ENCODE results near the gene SYVN1. TPM values are rescaled to one million over a fixed set of nuclear protein-coding genes. Genes with fewer than 3 reads are reported as not detected.
A peak's percentile ranks its signal among the peaks of the same experiment; 100 is the strongest.

SYVN1 gene
- total RNA-seq, 2 donors from 2014 or later = 64.3 to 66.0 TPM

- H3K27me3 ChIP-seq = no peaks in the 10 kb centered on the region
- no peak for DNase-seq
- no peaks in the 10 kb centered on the region for H3K36me3 ChIP-seq
- H3K27ac ChIP-seq = no peak overlapping the region
- no peaks in the 10 kb centered on the region for H3K9me3 ChIP-seq
- intact Hi-C loops (cut with DNase I) = no loop called here
- H3K4me1 ChIP-seq = no peaks in the 10 kb centered on the region
- no peak overlapping the region for H3K9ac ChIP-seq (ENCODE audit: low read depth in 2 of 2, low read length in 2 of 2)
- no peak overlapping the region for H3K4me3 ChIP-seq
- no peak for TF ChIP-seq CTCF (IDR thresholded peaks at IDR 0.05)
These were observed 43.7 kb downstream of the SYVN1 start for GRCh38 chr11:65090628-65091027.

DNA sequence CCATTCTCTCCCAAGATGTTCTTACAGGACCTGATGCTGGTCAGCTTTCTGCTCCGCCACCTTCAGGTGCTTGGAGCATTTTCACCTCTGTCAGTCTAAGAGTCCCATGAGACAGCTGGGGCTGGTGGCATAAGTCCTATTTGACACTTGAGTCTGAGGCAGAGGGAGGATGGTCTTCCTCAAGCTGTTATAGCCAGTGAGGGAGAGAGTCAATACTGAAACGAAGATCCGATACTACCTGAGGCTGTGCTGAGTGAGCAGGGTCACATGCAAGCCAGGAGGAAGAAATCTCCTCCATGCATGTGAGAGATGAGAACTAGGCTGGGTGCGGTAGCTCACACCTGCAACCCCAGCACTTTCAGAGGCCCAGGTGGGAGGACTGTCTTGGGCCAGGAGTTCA lies 44.7 kb downstream of the SYVN1 start:
- Histone ChIP-seq H3K27ac (no peak overlapping the region), H3K27me3 (no peaks in the 10 kb centered on the region), H3K4me3 (no peak overlapping the region), H3K4me1 (peaks cover 6% of the 10 kb centered on the region), H3K9me3 (no peaks in the 10 kb centered on the region), H3K36me3 (no peaks in the 10 kb centered on the region), H3K9ac (ENCODE audit: low read depth in 2 of 2, low read length in 2 of 2) (peak overlapping the region in 1 of 2 donors; percentile 2)
- TF ChIP-seq CTCF (IDR thresholded peaks at IDR 0.05) = no peak
- intact Hi-C loops (cut with DNase I) = loop anchor here (10.0 kb wide), 1 partner anchor 245 kb away; the partner anchor contains the start of gene CDC42BPG
- DNase-seq = no peak

- H3K4me3 ChIP-seq = no peak overlapping the region
- no peaks in the 10 kb centered on the region for H3K36me3 ChIP-seq
- H3K27ac ChIP-seq = no peak overlapping the region
- peaks cover 13% of the 10 kb centered on the region for H3K4me1 ChIP-seq
- H3K27me3 ChIP-seq = no peaks in the 10 kb centered on the region
- no peak overlapping the region for H3K9ac ChIP-seq (ENCODE audit: low read depth in 2 of 2, low read length in 2 of 2)
- DNase-seq = no peak
- intact Hi-C loops (cut with DNase I) = loop anchor here (10.0 kb wide), 1 partner anchor 243 kb away; the partner anchor contains the start of gene CDC42BPG
- TF ChIP-seq CTCF (IDR thresholded peaks at IDR 0.05) = no peak
- H3K9me3 ChIP-seq = no peaks in the 10 kb centered on the region
These were observed 46.5 kb downstream of the SYVN1 start for GRCh38 chr11:65087827-65088226.

- H3K27me3 ChIP-seq = no peaks in the 10 kb centered on the region
- no peak overlapping the region for H3K9ac ChIP-seq (ENCODE audit: low read depth in 2 of 2, low read length in 2 of 2)
- no peaks in the 10 kb centered on the region for H3K36me3 ChIP-seq
- no peak overlapping the region for H3K4me3 ChIP-seq
- DNase-seq = no peak
- no peak for TF ChIP-seq CTCF (IDR thresholded peaks at IDR 0.05)
- H3K27ac ChIP-seq = no peak overlapping the region
- peaks cover 13% of the 10 kb centered on the region for H3K4me1 ChIP-seq
- intact Hi-C loops (cut with DNase I) = loop anchor here (10.0 kb wide), 1 partner anchor 242 kb away; the partner anchor contains the start of gene CDC42BPG
- no peaks in the 10 kb centered on the region for H3K9me3 ChIP-seq
These were observed 47.1 kb downstream of the SYVN1 start for GRCh38 chr11:65087216-65087615.

GRCh38 chr11:65086809-65087208 lies 47.5 kb downstream of the SYVN1 start:
- H3K9ac ChIP-seq (ENCODE audit: low read depth in 2 of 2, low read length in 2 of 2) = no peak overlapping the region
- peaks cover 13% of the 10 kb centered on the region for H3K4me1 ChIP-seq
- no peaks in the 10 kb centered on the region for H3K9me3 ChIP-seq
- no peak for DNase-seq
- H3K27me3 ChIP-seq = no peaks in the 10 kb centered on the region
- H3K36me3 ChIP-seq = no peaks in the 10 kb centered on the region
- no peak for TF ChIP-seq CTCF (IDR thresholded peaks at IDR 0.05)
- intact Hi-C loops (cut with DNase I) = loop anchor here (10.0 kb wide), 1 partner anchor 242 kb away; the partner anchor contains the start of gene CDC42BPG
- H3K27ac ChIP-seq = no peak overlapping the region
- H3K4me3 ChIP-seq = no peak overlapping the region
